Psoas muscle (tissue), 8 donors: ENCODE measurements around the gene ARHGEF3. TPM values are rescaled to one million over a fixed set of nuclear protein-coding genes. Genes with fewer than 3 reads are reported as not detected.
A peak's percentile ranks its signal among the peaks of the same experiment; 100 is the strongest.

Experiments
- ATAC-seq, 4 donors: fragments of 200-7000 bp; cut with Tn5 transposase; one replicate each; pipeline ENCODE4 v1.9.1; 2020; ENCODE audit warnings: moderate library complexity in 3 of 4, mild to moderate bottlenecking in 2 of 4
- DNase-seq, 2 donors: peaks; one replicate each; pipeline ENCODE4 v3.0.0-alpha.2; 2020
- H3K27ac ChIP-seq: fragments of 200-600 bp; one replicate; pipeline ENCODE4 v1.8.0; 2022
- H3K27me3 ChIP-seq, 3 donors: fragments of 200-600 bp in 1 of 3; one replicate each; pipeline versions ENCODE4 v1.6.1 to v1.8.0; 2013 to 2022; ENCODE audit warnings: low read length in 2 of 3, mild to moderate bottlenecking in 2 of 3, moderate library complexity in 1 of 3; ENCODE audit not compliant: insufficient read depth in 3 of 3
- H3K36me3 ChIP-seq, 2 donors: fragments of 200-600 bp in 1 of 2; one replicate each; pipeline versions ENCODE4 v1.6.1 to v1.8.0; 2013 to 2022; ENCODE audit warnings: low read depth in 1 of 2, mild to moderate bottlenecking in 1 of 2, moderate library complexity in 1 of 2; ENCODE audit not compliant: insufficient read depth in 1 of 2
- H3K4me1 ChIP-seq: fragments of 200-600 bp; one replicate; pipeline ENCODE4 v1.8.0; 2022
- H3K4me3 ChIP-seq: fragments of 200-600 bp; one replicate; pipeline ENCODE4 v1.8.0; 2022; ENCODE audit warnings: mild to moderate bottlenecking
- H3K9me3 ChIP-seq: fragments of 200-600 bp; one replicate; pipeline ENCODE4 v1.8.0; 2022
- WGBS, 3 donors: extraction: QIAGEN DNeasy Blood & Tissue Kit; methylation state at CpG; one replicate each; pipeline versions ENCODE4 v1.1.6 to v1.1.7; 2013; 5-methylcytosine and 5-hydroxymethylcytosine counted together
- intact Hi-C, 2 donors: fragments of 100-400 bp; cut with DNase I; formaldehyde crosslinking; loops; one replicate each; pipeline versions ENCODE4 v1.11.0 to v1.14.2; 2022
- polyA plus RNA-seq, 3 donors: library from polyadenylated mRNA; stranded (reverse); fragments of 200-250 nt; gene quantifications; one replicate each; pipeline ENCODE4 v1.2.3, GENCODE V29; 2013
- total RNA-seq, 4 donors: library from RNA; stranded (reverse); fragmentation: NEBNext Ultra II Directional in 2 of 4; extraction: Animal tissue kit (Norgen Biotek cat#: 25700) in 2 of 4; gene quantifications; one replicate each; pipeline versions ENCODE4 v1.2.1 to v1.2.4, GENCODE V29; 2021 to 2023
- TF ChIP-seq, protein P1 (sequence below): fragments of 200-600 bp; IDR thresholded peaks from one replicate; pipeline ENCODE4 v1.8.0; 2022; ENCODE audit warnings: antibody characterized with exemption
- donor health status: healthy with polysubstance abuse.
- donor health status: DM: no; HTN: no; CAD: no; lungs with moderate emphysema.
- donor health status: Bipolar disorder and iron deficiency.
- donor health status: healthy.
- donor health status: DM: yes; HTN: yes; CAD: no.
- donor health status: DM: no; HTN: no; CAD: no.
- donor health status: DM: no; HTN: no; CAD: no.
- donor health status: DM: yes; HTN: yes; CAD: no.

Gene ARHGEF3
- total and polyA plus RNA-seq, 7 donors, result 4.6 to 10.4 (median 6.3) TPM

- H3K27ac ChIP-seq, result no peak overlapping the region
- no peaks in the 10 kb centered on the region for H3K9me3 ChIP-seq
- intact Hi-C loops, result no loop called here
- H3K4me3 ChIP-seq, result no peak overlapping the region
- DNase-seq (no peak), ATAC-seq (no peak)
- no peaks in the 10 kb centered on the region for H3K4me1 ChIP-seq
- no peaks in the 10 kb centered on the region for H3K27me3 ChIP-seq
- TF ChIP-seq, protein P1, sequence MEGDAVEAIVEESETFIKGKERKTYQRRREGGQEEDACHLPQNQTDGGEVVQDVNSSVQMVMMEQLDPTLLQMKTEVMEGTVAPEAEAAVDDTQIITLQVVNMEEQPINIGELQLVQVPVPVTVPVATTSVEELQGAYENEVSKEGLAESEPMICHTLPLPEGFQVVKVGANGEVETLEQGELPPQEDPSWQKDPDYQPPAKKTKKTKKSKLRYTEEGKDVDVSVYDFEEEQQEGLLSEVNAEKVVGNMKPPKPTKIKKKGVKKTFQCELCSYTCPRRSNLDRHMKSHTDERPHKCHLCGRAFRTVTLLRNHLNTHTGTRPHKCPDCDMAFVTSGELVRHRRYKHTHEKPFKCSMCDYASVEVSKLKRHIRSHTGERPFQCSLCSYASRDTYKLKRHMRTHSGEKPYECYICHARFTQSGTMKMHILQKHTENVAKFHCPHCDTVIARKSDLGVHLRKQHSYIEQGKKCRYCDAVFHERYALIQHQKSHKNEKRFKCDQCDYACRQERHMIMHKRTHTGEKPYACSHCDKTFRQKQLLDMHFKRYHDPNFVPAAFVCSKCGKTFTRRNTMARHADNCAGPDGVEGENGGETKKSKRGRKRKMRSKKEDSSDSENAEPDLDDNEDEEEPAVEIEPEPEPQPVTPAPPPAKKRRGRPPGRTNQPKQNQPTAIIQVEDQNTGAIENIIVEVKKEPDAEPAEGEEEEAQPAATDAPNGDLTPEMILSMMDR, result no peak
- no peaks in the 10 kb centered on the region for H3K36me3 ChIP-seq
Measured at GRCh38 chr3:56706629-56707028, 95.1 kb downstream of the ARHGEF3 start.

DNA sequence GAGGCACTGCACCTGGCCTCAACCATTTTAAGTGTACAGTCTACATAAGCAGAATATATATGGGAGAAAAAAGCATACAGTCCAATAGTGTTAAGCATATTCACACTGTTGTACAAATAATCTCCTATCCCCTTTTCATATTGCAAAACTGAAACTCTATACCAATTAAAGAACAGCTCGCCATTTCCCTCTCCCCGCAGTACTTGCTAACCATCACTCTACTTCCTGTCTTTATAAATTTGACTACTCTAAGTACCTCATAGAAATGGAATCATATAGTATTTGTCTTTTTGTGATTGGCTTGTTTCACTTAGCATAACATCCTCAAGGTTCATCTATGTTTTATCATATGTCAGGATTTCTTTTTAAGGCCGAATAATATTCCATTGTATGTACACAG, 97.0 kb downstream of the ARHGEF3 start:
- Histone ChIP-seq H3K4me1 (no peaks in the 10 kb centered on the region), H3K27me3 (peaks cover 0 to 3% (median 0%) of the 10 kb centered on the region in 3 donors), H3K9me3 (no peaks in the 10 kb centered on the region), H3K27ac (no peak overlapping the region), H3K36me3 (no peaks in the 10 kb centered on the region), H3K4me3 (no peak overlapping the region)
- DNase-seq, result no peak
- 94 to 97% (median 94%) methylated on average over 3 of the region's 3 CpGs for WGBS, 3 donors
- intact Hi-C loops, result loop anchor here in 1 of 2 donors (1.0 kb wide), 1 partner anchor 101 kb away; no protein-coding TSS in a partner anchor
- no peak for ATAC-seq
- TF ChIP-seq, protein P1, result no peak

- H3K27me3 ChIP-seq, result peaks cover 0 to 3% (median 0%) of the 10 kb centered on the region in 3 donors
- WGBS, 3 donors, result 11 to 29% (median 21%) methylated on average over 5 of the region's 5 CpGs
- no peaks in the 10 kb centered on the region for H3K4me1 ChIP-seq
- peak; percentile 68 to 89 (median 74) for ATAC-seq
- no peak for DNase-seq
- no peak overlapping the region for H3K4me3 ChIP-seq
- no peaks in the 10 kb centered on the region for H3K36me3 ChIP-seq
- H3K27ac ChIP-seq, result no peak overlapping the region
- TF ChIP-seq, protein P1, result peak; percentile 92
- no peaks in the 10 kb centered on the region for H3K9me3 ChIP-seq
- intact Hi-C loops, result loop anchor here (1.0 to 2.0 kb wide), 3 partner anchors 99 to 287 kb away; partner anchors contain the start of gene ARHGEF3 (in 1 of the 2)
Measured at GRCh38 chr3:56702490-56703315, 99.0 kb downstream of the ARHGEF3 start.

- TF ChIP-seq, protein P1, result no peak
- no peak overlapping the region for H3K27ac ChIP-seq
- ATAC-seq, result no peak
- 72 to 76% (median 76%) methylated on average over 4 of the region's 4 CpGs for WGBS, 3 donors
- intact Hi-C loops, result no loop called here
- peaks cover 0 to 3% (median 0%) of the 10 kb centered on the region in 3 donors for H3K27me3 ChIP-seq
- no peaks in the 10 kb centered on the region for H3K36me3 ChIP-seq
- H3K4me1 ChIP-seq, result no peaks in the 10 kb centered on the region
- H3K4me3 ChIP-seq, result no peak overlapping the region
- no peak for DNase-seq
- H3K9me3 ChIP-seq, result no peaks in the 10 kb centered on the region
Measured at GRCh38 chr3:56700151-56700550, 101.6 kb downstream of the ARHGEF3 start.
